Measurements from ENCODE around the gene SPAG9. TPM values are rescaled to one million over a fixed set of nuclear protein-coding genes. Genes with fewer than 3 reads are reported as not detected.
A peak's percentile ranks its signal among the peaks of the same experiment; 100 is the strongest.

SPAG9 gene
- total and polyA plus RNA-seq, 12 donors: 20.7 to 65.8 (median 51.6) TPM

DNA sequence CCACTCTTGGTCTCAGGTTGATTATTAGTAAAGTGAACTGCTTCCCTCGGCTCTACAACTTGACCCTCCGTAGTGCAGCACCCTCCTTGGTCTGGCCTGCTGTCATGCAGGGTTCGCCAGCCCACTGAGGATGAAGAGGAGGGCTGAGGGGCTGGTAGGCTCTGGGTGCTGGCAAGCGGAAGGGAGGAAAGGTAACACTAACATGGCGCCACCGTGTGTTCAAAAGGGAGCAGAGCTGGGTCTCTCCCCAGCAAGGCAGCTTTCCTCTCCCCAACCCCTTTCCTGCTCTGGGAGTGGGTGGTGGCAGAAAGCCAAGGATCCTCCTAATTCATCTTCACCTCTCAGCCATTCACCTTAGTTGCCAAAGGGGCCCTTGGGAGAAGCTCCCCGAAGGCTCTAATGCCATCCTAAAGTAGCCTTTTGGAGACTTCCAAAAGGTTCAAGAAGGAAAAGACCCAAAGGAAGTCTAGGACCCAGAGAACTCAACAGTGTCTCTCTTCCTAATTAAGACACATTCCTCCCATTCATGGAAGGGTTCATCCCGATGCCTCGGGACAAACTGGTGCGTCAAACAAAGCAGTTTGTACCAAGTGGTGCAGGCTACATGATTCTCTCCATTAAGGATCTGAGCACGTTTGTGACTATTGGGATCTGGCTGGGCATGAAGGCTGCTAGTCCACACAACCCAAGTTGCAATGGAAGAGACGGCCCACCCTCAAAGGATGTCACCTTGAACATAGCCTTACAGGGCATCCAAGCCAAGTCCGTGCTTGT, 163.7 kb downstream of the SPAG9 start:
- peaks cover 3 to 41% (median 31%) of the 10 kb centered on the region in 9 donors for H3K4me1 ChIP-seq
- intact Hi-C loops (cut with DNase I): loop anchor here in 9 of 10 donors (1.0 to 10.0 kb wide), 11 partner anchors 104 to 1612 kb away; partner anchors contain the start of gene SPATA20 (in 5 of the 9)

GRCh38 chr17:50956409-50956749, 164.3 kb downstream of the SPAG9 start:
- 88 to 93% methylated on average over 4 of the region's 4 CpGs for WGBS, 2 donors
- Histone ChIP-seq H3K9me3 (no peaks in the 10 kb centered on the region), H3K36me3 (peaks cover 0 to 31% (median 0%) of the 10 kb centered on the region in 9 donors), H3K4me3 (no peak overlapping the region), H3K4me1 (peaks cover 3 to 44% (median 31%) of the 10 kb centered on the region in 9 donors), H3K27ac (peak overlapping the region in 8 of 10 donors; percentile 9 to 86 (median 70)), H3K27me3 (no peaks in the 10 kb centered on the region)
- DNase-seq (no peak), ATAC-seq (no peak)
- no peak for TF ChIP-seq CTCF (IDR thresholded peaks at IDR 0.05)
- intact Hi-C loops (cut with DNase I): loop anchor here in 9 of 10 donors (1.0 to 10.0 kb wide), 11 partner anchors 104 to 1612 kb away; partner anchors contain the start of gene SPATA20 (in 5 of the 9)

More for the DNA sequence above, 163.7 kb downstream of the SPAG9 start:
- 40 to 43% methylated on average over 13 of the region's 13 CpGs for whole genome bisulfite sequencing, 2 donors
- no peaks in the 10 kb centered on the region for H3K27me3 ChIP-seq
- DNase-seq (peak; percentile 66 to 67), ATAC-seq (peak; percentile 56 to 73 (median 68))
- peak; percentile 44 to 80 (median 77) for TF ChIP-seq CTCF (IDR thresholded peaks at IDR 0.05)
- no peak overlapping the region for H3K4me3 ChIP-seq
- no peaks in the 10 kb centered on the region for H3K9me3 ChIP-seq
- peak overlapping the region in 6 of 10 donors; percentile 9 to 86 (median 76) for H3K27ac ChIP-seq
- peaks cover 0 to 36% (median 0%) of the 10 kb centered on the region in 9 donors for H3K36me3 ChIP-seq

GRCh38 chr17:50955667-50956120, 165.0 kb downstream of the SPAG9 start:
- intact Hi-C loops (cut with DNase I): loop anchor here in 9 of 10 donors (1.0 to 10.0 kb wide), 12 partner anchors 89 to 1611 kb away; partner anchors contain the start of genes SPATA20 (in 5 of the 9) and TOB1 (in 1 of the 9)
- TF ChIP-seq CTCF (IDR thresholded peaks at IDR 0.05): no peak
- no peak overlapping the region for H3K4me3 ChIP-seq
- H3K4me1 ChIP-seq: peaks cover 6 to 47% (median 35%) of the 10 kb centered on the region in 9 donors
- no peaks in the 10 kb centered on the region for H3K9me3 ChIP-seq
- 56 to 73% methylated on average over 8 of the region's 8 CpGs for WGBS, 2 donors
- peak overlapping the region in 8 of 10 donors; percentile 30 to 86 (median 70) for H3K27ac ChIP-seq
- H3K36me3 ChIP-seq: peaks cover 0 to 24% (median 0%) of the 10 kb centered on the region in 9 donors
- DNase-seq (no peak), ATAC-seq (peak in 5 of 8 donors; percentile 3 to 30 (median 11))
- H3K27me3 ChIP-seq: no peaks in the 10 kb centered on the region

- H3K27ac ChIP-seq: peak overlapping the region in 9 of 10 donors; percentile 30 to 86 (median 66)
- ATAC-seq: no peak
- no peaks in the 10 kb centered on the region for H3K27me3 ChIP-seq
- intact Hi-C loops (cut with DNase I): loop anchor here in 9 of 10 donors (2.0 to 10.0 kb wide), 8 partner anchors 88 to 1610 kb away; partner anchors contain the start of genes SPATA20 (in 5 of the 9) and TOB1 (in 1 of the 9)
- peaks cover 0 to 19% (median 0%) of the 10 kb centered on the region in 9 donors for H3K36me3 ChIP-seq
- 91 to 94% methylated on average over 8 of the region's 8 CpGs for WGBS, 2 donors
- H3K4me1 ChIP-seq: peaks cover 10 to 53% (median 41%) of the 10 kb centered on the region in 9 donors
- no peak for DNase-seq
- H3K9me3 ChIP-seq: no peaks in the 10 kb centered on the region
- TF ChIP-seq CTCF (IDR thresholded peaks at IDR 0.05): no peak
- H3K4me3 ChIP-seq: no peak overlapping the region
Measured at GRCh38 chr17:50955160-50955559, 165.5 kb downstream of the SPAG9 start.
